ENCODE results near the gene CLDN22. TPM values are rescaled to one million over a fixed set of nuclear protein-coding genes. Genes with fewer than 3 reads are reported as not detected.

Gene CLDN22
- total RNA-seq, 1 donor from 2014 or later = not detected

DNA sequence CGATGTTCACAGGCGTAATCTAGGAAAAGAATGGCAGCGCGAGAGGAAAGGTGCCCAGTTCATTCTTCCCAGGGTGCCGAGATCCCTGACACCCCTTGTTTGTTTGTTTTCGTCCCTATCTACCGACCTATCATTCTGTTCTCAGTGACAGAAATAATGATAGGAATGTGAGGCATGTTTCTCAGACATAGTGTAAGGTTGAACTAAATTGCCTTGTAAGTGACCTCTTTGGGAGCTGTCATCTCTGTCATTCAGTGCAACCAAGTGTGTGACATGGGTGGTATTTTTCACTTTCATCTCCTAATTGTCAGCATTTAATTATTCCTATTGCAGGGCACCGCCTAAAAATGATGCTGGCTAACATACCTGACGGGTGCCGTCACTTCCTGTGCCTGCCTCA lies 24.4 kb downstream of the CLDN22 start:
- no peaks in the 10 kb centered on the region for H3K9me3 Mint-ChIP-seq
- H3K36me3 Mint-ChIP-seq = peaks cover 42% of the 10 kb centered on the region
- no peak overlapping the region for H3K4me3 Mint-ChIP-seq
- peaks cover 12% of the 10 kb centered on the region for H3K4me1 Mint-ChIP-seq
- H3K27me3 Mint-ChIP-seq (ENCODE audit: low read depth) = no peaks in the 10 kb centered on the region
- TF ChIP-seq, protein P1, sequence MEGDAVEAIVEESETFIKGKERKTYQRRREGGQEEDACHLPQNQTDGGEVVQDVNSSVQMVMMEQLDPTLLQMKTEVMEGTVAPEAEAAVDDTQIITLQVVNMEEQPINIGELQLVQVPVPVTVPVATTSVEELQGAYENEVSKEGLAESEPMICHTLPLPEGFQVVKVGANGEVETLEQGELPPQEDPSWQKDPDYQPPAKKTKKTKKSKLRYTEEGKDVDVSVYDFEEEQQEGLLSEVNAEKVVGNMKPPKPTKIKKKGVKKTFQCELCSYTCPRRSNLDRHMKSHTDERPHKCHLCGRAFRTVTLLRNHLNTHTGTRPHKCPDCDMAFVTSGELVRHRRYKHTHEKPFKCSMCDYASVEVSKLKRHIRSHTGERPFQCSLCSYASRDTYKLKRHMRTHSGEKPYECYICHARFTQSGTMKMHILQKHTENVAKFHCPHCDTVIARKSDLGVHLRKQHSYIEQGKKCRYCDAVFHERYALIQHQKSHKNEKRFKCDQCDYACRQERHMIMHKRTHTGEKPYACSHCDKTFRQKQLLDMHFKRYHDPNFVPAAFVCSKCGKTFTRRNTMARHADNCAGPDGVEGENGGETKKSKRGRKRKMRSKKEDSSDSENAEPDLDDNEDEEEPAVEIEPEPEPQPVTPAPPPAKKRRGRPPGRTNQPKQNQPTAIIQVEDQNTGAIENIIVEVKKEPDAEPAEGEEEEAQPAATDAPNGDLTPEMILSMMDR (IDR thresholded peaks at IDR 0.05; ENCODE audit: unreplicated experiment) = no peak
- H3K27ac Mint-ChIP-seq = peak overlapping the region; percentile 83
- DNase-seq (ENCODE audit: low spot score in 2 of 2, unreplicated experiment in 2 of 2) = no peak

DNA sequence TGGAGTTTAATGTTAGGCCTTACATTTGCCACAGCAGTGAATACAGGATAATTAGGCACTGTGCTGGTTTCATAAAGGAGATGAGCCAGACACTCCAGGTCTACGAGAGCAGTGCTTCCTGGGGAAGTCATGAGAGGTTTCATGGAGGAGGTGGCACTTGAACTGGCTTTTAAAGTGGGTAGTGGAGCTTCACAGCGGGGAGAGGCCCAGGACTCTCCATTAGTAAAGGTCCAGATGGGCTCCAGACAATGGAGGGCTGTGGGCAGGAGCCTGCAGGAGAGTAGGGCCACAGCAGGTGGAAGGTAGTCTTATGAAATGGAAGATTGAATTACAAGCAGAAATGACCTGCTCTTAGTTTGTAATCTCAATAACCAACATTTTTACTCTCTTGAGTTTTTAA lies 29.0 kb downstream of the CLDN22 start:
- TF ChIP-seq, protein P1 (IDR thresholded peaks at IDR 0.05; ENCODE audit: unreplicated experiment) = no peak
- Mint-ChIP-seq H3K4me1 (peaks cover 11% of the 10 kb centered on the region), H3K27ac (no peak overlapping the region), H3K9me3 (no peaks in the 10 kb centered on the region), H3K4me3 (no peak overlapping the region), H3K27me3 (ENCODE audit: low read depth) (no peaks in the 10 kb centered on the region), H3K36me3 (peaks cover 46% of the 10 kb centered on the region)
- no peak for DNase-seq (ENCODE audit: low spot score in 2 of 2, unreplicated experiment in 2 of 2)

DNA sequence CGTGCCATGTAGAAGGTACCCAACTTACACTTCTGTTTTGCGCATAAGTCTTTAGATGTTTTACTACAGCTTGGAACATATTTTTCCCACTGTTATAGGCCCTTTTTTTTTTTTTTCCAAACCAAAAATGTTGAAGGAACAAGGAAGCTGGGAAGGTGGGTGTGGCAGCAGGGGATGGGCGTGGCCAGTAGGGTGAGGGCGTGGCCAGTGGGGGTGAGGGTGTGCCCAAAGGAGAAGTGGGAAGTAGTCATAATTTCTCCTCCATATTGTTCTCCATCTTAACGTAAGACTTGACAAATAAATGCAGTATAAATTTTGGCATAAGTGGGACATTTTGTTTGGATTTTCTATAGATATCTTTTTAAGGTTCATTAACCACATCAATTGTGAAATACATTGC lies 30.4 kb downstream of the CLDN22 start:
- H3K4me1 Mint-ChIP-seq = no peaks in the 10 kb centered on the region
- TF ChIP-seq, protein P1 (IDR thresholded peaks at IDR 0.05; ENCODE audit: unreplicated experiment) = no peak
- H3K27me3 Mint-ChIP-seq (ENCODE audit: low read depth) = no peaks in the 10 kb centered on the region
- no peak for DNase-seq (ENCODE audit: low spot score in 2 of 2, unreplicated experiment in 2 of 2)
- peaks cover 45% of the 10 kb centered on the region for H3K36me3 Mint-ChIP-seq
- H3K9me3 Mint-ChIP-seq = no peaks in the 10 kb centered on the region
- H3K4me3 Mint-ChIP-seq = no peak overlapping the region
- H3K27ac Mint-ChIP-seq = no peak overlapping the region

DNA sequence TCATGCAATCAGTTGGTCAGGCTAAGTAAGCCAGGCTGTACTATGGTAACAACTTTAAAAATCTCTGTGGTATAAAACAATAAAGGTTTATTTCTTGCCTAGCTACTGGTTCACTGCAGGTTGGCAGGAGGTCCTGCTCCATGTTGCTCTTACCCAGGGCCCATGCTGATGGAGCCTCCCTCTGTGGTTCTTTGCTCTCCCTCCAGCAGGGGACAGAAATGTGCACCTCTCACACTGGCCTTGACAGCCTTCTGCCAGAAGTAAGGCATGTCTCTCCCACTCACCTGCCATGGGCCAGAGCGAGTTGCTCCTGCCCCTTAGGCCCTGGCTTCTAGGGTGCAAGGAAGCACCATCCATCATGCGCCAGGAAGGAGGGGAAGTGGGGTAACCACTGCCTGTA lies 31.1 kb downstream of the CLDN22 start:
- Mint-ChIP-seq H3K9me3 (no peaks in the 10 kb centered on the region), H3K36me3 (peaks cover 40% of the 10 kb centered on the region), H3K4me3 (no peak overlapping the region), H3K27me3 (ENCODE audit: low read depth) (no peaks in the 10 kb centered on the region), H3K4me1 (no peaks in the 10 kb centered on the region), H3K27ac (no peak overlapping the region)
- no peak for DNase-seq (ENCODE audit: low spot score in 2 of 2, unreplicated experiment in 2 of 2)
- TF ChIP-seq, protein P1 (IDR thresholded peaks at IDR 0.05; ENCODE audit: unreplicated experiment) = no peak

DNA sequence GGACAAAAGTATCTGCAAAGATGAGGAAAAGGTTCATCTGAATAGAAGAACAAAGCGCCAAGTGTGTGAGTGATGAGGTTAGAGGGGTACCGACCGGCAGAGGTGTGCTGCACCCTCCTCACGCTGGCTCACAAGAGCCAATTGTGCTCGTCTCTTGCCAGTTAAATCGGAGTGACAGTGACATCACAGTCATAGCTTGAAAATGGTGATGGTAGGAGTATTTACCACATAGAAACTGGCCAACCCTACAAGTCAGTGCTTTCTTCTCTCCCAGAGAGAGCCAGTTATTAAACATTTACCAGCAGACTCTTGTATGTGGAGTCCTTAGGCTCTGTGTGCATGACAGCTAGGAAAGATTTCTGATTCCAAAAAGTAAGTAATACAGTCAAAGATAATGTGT lies 32.4 kb downstream of the CLDN22 start:
- no peaks in the 10 kb centered on the region for H3K4me1 Mint-ChIP-seq
- TF ChIP-seq, protein P1 (IDR thresholded peaks at IDR 0.05; ENCODE audit: unreplicated experiment) = no peak
- H3K27ac Mint-ChIP-seq = no peak overlapping the region
- peaks cover 39% of the 10 kb centered on the region for H3K36me3 Mint-ChIP-seq
- no peaks in the 10 kb centered on the region for H3K9me3 Mint-ChIP-seq
- H3K4me3 Mint-ChIP-seq = no peak overlapping the region
- no peak for DNase-seq (ENCODE audit: low spot score in 2 of 2, unreplicated experiment in 2 of 2)
- no peaks in the 10 kb centered on the region for H3K27me3 Mint-ChIP-seq (ENCODE audit: low read depth)

DNA sequence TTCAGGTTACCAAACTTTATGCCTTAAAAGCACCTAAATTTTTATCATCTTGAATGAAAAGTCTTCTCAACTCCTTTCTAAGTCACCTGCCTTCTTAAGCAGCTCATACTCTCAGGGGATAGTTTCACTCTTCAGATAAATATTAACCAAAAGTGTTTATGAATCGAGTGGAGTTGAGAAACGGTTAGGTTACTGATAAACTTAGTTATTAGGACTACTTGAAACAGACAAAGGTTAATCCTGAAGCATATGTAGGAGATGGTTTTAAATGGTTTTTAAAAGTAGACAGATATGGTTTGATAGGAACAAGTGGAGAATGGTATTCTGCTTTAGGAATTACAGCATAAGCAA lies 32.8 kb downstream of the CLDN22 start:
- no peak for DNase-seq (ENCODE audit: low spot score in 2 of 2, unreplicated experiment in 2 of 2)
- Mint-ChIP-seq H3K9me3 (no peaks in the 10 kb centered on the region), H3K4me3 (no peak overlapping the region), H3K4me1 (no peaks in the 10 kb centered on the region), H3K27ac (no peak overlapping the region), H3K36me3 (peaks cover 36% of the 10 kb centered on the region), H3K27me3 (ENCODE audit: low read depth) (no peaks in the 10 kb centered on the region)
- TF ChIP-seq, protein P1 (IDR thresholded peaks at IDR 0.05; ENCODE audit: unreplicated experiment) = no peak

Measured in mesothelial cell of epicardium (in vitro differentiated cells).